Islet of Langerhans (tissue), 1 donor: ENCODE data around the gene RIPOR3.
"Not testable (repeated sequence)": the region's sequence is repeated elsewhere in the genome, so short reads cannot be mapped to it uniquely, and the experiment has no call there.

ENCODE experiments used
- FAIRE-seq: peaks from one replicate; lab custom pipeline; 2011; peaks lifted over from hg19 to GRCh38; lab: Jason Lieb, UNC

The RIPOR3 gene

DNA sequence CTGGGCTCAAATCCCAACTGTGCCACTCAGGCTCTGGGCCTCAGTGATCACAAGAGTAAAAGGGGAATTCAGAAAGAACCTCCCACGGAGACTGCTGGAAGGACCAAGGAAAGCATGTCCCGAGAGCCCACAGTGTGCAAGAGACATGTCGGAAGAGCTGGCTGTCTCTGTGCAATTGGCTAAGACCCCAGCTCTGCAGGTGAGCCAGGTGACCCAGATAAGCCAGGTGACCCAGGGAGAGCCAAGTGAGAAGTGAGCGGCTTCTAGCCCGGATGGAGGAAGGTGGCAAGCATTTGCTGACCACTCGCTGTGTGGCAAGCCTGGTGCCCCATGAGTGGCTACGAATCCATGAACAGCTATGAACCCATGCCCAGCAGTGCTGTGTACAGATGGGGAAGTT lies 59.1 kb downstream of the RIPOR3 start:
- FAIRE-seq: no peak

DNA sequence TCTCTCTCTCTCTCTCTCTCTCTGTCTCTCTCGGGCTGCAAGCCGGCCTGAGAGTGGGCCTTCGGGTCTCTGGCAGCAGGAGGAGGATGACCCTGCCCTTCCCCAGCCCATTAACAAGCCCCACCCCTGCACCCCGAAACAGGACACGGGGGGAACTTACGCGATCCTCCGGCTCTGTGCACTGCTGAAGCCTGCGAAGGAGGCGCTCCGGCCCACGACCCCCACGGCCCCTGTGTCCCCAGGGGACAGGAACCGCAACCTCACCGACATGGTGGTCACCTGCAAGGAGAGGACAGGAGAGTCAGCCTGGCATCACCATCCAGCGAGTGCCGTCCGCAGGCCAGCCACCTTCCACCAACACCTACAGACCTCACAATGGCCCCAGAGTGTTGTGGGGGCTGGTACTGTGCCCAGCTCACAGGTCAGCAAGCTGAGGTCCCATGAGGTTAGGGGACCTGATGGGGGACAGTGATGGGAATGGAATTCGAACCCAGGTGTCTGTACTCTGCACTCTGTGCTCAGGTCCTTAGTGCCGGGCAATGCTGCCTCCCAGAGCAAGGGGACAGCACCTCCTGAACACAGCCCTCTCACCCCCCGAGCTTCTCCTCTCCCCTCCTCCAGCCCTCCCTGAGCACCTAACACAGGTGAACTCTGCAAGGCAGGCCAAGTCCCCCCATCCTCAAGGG lies 60.6 kb downstream of the RIPOR3 start:
- no peak for FAIRE-seq

DNA sequence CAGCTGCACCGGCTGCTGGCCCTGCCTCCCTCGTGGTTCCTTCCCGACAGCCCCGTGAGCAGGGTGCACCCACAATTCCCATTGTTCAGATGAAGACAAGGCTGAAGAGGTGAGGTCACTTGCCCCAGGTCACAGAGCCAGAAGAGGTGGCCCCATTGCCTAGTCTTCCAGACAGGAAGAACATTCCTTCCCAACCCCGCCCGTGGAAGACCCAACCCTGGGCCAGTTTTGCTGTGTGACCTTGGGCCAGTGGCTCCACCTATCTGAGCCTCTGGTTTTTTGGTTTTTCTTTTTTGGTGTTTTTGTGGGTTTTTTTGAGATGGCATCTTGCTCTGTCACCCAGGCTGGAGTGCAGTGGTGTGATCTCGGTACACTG lies 61.7 kb downstream of the RIPOR3 start:
- no peak for FAIRE-seq

DNA sequence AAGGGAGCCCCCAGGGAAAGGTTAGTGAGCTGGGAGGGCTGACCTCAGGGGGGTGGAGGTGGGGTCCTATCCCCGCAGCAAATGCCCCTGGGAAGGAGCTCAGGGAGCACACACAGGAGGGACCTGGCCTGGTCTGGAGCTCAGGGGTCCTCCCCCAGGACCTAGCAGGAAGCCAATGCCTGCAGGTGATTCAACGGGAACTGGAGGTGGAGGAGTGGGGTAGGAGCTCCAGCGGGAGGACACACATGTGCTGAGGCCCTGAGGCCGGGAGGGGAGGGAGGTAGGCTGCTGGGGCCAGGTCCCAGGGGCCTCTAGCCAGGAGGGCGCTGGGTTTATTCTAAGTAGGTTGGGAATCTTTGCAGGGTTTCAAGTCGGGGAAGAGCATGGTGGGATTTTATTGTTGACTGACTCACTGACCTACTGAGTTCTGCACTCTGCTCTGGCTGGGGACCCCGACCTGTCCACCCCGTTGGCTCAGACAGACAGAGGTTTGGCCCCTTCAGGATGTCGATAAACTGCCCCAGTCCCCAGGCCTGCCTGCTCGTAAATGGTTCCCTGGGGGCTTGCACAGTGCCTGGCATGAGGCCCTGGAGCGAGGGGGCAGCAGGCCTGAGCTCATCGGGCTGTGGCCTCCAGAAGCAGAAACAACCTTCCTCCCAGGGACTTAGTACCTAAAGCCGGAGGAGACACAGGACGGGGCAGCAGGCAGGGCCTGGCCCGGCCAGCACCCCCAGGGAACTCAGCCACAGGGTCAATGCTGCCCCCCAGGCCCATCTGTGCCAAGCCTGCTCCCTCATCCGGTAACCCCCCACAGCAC lies 62.3 kb downstream of the RIPOR3 start:
- FAIRE-seq: no peak

DNA sequence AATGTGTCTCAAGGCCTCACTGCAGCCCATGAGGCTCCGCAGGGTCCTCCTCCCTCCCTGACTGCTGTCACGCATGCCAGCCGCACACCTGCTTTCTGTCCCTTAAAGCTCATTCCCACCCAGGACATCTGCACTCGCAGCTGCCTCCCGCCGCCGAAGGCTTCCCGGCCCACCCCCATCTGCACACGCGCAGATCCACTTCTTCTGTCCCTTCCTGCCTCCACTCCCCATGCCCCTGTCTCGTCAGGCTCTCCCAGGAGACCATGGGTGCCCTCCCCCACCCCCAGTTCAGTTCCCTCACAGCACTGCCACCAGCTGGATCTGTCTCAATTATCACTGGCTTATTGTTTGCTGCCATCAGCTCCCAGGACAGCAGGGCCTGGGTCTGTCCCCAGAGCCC lies 63.0 kb downstream of the RIPOR3 start:
- FAIRE-seq: no peak

DNA sequence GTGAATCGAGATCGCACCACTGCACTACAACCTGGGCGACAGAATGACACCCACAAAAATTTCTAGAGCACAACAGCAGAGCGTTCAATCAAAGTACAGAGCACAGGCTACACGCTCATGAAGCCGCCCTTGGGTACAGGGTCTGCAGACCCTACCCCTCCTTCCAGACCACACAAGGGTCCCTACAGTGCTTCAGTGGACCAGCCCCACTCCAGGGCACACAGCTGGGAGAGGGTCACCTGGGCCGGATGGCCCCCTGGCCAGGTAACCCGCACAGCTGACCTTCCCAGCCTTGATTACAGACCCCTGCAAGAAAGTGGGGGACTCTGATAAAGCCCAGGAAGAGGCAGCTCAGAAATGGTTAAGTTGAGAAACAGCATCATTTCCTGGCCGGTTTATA lies 63.6 kb downstream of the RIPOR3 start:
- no peak for FAIRE-seq

DNA sequence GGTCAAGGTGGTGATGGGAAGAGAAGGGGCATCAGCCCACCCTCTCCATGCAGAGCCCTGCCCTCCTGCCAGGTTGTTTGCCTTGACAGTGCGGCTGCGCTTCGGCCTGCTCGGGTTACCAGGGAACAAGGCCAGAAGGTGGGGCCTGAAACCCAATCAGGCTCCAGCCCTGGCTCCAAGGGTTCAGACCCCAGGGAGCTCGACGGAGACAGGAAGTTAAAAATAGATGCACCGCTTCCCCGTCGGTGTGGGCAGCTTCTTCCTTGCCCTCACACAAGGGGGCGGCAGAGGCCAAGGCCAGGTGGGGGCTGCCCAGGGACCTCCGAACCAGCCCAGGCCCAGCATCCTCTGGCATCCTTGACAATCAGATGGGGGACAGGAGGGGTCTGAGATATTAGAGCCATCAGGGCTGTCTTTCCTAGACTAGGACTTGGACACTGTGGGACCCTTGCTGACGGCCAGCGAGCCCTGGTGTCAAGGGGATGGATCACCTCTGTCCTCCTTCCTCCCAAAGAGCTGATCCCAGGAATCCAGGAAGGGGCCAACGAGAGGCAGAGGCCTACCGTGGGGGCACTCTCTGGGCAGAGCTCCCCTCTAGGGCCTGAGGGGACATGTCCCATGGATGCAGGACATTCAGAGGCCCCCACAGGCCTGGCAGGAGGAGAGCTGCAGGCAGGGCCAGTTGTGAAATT lies 65.2 kb downstream of the RIPOR3 start:
- no peak for FAIRE-seq

DNA sequence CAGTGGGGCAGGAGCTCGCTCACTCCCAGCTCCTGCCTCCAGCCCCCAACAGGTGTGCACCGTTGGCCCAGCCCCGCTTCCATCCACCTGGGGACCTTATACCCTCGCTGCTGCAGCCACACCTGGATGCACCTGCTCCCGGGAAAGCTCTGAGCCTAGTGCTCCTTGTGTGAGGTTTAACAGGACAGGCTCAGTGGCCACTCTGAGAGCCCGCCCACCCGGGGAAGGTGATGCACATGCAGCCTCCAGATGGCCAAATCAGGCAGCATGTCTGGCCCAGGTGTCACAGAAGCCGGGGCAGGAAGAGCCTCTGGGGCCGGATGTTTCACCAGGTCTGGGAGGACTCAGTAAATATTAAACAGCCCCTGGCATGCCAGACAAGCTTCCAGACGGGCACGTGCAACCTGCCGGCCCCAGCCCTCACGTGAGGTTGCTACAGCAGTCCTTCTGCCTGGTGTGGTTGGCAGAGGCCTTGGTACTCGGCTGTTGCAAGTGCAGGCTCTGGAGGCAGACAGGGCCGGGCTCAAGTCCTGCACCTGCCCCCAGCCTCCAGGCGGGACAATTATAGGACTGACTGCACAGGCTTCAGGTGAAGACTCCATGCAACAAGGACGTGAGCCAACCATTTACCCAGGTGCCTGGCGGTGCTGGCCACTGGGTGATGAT lies 66.9 kb downstream of the RIPOR3 start:
- FAIRE-seq: no peak

DNA sequence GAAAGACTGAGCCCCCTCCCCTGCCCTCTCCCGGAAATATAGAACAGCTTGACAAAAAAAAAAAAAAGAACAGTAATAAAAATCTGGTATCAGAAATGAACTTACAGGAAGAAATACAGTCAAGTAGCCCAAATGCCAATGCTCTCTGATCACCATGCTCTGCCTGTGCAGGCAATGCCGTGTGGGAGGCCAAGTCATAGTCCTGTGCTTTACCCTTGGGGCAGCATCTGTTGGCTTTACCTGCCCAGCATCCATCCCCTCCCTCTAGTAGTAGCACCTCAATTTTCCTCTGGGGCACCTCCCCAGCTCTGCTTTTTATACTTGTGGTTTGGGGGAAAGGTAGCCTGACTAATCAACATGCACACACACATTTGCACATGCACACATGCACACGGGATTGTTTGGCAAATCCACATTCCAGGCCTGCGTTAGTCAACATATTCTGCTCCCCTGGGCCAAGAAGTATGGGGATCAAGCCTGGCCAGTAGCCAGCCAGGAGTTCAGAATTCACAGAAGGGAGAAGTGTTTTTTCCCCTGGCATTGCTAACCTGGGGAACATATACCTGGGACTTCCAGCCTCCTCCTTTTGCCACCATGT lies 70.2 kb downstream of the RIPOR3 start:
- no peak for FAIRE-seq

DNA sequence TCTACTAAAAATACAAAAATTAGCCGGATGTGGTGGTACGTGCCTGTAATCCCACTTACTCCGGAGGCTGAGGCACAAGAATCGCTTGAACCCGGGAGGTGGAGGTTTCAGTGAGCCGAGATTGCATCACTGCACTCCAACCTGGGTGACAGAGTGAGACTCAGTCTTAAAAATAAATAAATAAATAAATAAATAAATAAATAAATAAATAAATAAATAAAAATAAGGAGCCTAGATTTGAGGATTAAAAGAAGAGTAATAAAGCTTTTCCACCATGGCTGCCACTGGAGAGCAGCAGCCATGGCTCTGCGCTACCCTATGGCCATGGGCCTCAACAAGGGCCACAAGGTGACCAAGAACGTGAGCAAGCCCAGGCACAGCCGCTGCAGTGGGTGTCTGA lies 70.9 kb downstream of the RIPOR3 start:
- not testable (repeated sequence) for FAIRE-seq

DNA sequence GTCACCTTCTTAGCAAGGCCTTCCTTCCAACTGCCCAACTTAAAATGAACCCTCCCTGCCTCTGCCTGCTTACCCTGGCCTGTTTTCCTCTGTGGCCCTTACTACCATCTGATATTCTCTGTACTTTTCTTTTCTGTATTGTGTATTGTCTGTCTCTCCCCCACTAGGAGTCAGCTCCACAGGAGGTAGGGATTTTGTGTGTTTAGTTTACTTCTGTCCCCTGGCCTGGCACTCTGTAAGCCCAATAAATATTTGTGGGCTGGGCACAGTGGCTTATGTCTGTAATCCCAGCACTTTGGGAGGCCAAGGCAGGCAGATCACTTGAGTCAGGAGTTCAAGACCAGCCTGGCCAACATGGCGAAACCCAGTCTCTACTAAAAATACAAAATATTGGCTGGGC lies 72.8 kb downstream of the RIPOR3 start:
- no peak for FAIRE-seq

DNA sequence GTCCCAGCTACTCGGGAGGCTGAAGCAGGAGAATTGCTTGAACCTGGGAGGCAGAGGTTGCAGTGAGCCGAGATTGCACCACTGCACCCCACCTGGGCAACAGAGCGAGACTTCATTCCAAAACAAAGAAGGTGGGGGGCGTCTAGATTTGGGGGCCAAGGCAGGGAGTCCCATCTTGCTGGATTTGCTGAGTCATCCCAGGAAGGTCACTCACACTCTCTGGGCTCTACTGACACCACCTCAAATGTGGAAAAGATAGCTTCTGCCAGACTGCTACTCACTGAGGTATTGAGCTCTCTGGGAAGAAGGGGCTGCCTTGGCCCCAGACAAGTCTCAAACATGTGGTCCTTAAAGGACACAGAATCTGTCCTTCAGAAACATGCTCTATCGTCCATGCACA lies 74.3 kb downstream of the RIPOR3 start:
- no peak for FAIRE-seq

DNA sequence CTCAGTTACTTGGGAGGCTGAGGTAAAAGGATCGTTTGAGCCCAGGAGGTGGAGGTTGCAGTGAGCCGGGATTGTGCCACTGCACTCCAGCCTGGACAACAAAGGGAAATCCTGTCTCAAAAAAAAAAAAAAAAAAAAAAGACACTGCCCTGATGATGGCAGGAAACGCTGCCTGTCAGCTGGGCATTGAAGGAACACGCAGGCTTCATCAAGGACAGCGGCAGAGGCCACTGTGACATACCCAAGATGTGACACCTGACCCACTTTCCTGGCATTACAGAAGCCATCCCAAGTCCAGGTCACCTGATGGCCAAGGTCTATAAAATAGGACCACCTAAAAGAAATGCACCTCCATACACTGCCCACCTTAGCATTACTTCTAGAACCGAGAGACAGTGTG lies 75.9 kb downstream of the RIPOR3 start:
- no peak for FAIRE-seq

DNA sequence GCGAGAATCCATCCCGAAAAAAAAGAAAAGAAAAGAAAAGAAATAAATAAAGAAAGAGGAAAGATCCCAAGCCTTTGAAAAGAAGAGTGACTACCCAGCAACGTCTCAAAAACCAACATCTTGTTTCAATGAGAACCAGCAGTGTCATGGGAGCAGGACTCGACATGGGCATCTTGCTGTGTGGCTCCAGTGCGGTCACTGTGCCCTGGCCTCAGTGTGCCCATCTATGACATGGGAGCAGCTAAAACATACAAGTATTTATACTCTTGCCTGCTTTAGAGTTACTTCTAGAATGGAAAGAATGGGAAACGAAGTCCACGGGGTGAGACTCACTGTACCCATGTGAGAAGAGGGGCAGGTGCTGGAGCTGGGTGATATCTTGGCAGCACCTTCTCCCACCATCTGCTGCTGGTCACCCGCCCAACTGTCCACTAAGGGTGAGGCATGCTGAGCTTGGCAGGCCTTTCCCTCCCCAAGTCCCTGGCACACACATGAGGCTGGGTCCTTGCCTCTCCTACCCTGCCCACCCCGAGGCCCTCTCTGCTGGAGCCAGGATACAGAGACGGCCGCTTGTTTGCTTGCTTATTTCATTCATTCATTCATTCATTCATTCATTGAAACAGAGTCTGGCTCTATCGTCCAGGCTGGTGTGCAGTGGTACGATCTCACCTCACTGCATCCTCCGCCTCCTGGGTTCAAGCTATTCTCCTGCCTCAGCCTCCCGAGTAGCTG lies 77.7 kb downstream of the RIPOR3 start:
- FAIRE-seq: no peak

DNA sequence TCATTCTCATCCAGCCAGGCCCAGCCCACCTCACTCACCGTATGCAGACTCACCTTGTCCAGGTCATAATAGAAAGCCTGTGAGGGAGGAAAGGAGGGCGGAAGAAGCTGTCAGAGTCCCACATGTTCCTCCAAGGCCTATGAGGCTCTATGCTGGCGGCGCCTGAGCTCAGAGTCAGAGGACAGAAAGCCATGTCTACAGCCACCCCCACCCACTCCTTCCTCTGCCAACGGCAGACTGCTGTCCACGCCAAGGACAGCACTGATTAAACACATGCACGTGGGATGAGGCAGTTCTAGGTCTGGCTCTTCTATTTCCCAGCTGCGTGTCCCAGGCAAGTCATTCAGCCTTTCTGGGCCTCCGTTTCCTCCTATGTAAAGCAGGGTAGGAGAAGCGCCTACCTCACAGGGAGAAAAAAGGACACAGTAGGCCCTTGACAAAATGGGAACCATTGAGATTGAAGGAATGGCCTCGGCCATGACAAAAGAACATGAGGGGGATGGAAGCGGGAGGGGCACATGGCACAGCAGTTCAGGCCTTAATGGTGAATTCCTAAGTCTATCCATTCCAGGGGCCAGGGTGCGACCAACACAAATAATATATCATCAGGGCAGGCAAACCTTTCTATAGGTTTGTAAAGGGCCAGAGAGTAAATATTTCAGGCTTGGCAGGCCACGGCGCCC lies 80.1 kb downstream of the RIPOR3 start:
- FAIRE-seq: no peak

DNA sequence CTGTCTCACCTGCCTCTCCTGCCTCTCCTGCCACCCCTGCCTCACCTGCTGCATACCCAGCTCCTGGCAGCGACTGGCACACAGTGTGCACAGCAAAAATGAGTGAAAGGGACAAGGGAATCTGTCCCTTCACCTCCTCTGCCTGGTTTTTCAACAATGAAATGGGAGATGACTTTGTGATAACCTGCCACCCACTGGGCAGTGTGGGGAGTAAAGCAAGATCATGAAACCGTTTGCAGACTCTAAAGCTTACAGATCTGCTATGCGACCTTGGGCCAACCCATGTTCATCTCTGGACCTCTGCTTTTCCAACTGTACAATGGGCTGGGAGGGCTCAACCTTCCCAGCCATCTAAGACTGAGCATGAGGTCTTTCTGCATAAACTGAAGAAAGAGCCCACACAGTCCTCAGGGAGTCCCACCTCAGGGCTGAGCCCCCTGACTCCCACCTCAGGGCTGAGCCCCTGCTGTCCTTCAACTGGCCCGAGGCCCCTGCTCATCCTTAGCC lies 81.1 kb downstream of the RIPOR3 start:
- FAIRE-seq: no peak

DNA sequence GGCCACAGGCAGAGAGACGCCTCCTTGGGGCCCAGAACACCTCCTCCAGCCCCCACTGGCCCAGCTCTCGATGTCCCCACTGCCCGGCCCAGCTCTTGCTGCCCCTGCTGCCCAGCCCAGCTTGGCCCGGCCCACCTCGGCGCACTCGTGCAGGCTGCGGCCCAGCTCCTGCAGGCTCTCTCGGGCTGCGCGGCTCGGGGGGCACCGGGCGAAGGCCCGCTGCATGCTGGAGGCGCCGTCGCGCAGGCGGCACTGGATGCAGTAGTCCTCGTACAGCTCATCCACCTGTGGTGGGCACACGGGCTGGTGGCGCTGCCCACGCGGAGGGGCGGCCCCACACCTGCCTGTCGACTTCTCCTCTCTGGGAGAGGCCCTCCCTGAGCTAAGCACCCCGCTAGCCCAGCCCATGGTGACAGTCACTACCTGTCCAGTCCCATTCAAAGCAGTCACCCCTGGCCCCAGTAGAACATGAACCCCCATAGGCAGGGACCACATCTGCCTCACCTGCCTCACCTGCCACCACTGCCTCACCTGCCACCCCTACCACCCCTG lies 81.8 kb downstream of the RIPOR3 start:
- no peak for FAIRE-seq

DNA sequence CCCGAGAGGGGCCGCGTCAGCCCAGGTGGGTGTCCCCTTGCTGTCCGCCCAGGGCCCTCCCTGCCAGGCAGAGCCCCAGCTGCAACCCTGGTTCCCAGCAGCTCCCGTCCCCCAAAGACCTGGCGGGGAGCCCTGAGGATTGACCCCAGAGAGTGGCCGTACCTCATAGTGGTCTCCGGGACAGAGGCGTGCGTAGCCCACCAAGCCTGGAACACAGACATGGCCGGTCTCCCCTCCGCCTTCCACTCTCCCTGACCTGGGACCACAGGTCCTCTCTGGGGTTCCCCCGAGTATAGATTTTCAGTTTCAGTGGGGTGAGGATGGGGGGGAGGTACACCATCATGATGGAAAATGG lies 82.6 kb downstream of the RIPOR3 start:
- FAIRE-seq: no peak

DNA sequence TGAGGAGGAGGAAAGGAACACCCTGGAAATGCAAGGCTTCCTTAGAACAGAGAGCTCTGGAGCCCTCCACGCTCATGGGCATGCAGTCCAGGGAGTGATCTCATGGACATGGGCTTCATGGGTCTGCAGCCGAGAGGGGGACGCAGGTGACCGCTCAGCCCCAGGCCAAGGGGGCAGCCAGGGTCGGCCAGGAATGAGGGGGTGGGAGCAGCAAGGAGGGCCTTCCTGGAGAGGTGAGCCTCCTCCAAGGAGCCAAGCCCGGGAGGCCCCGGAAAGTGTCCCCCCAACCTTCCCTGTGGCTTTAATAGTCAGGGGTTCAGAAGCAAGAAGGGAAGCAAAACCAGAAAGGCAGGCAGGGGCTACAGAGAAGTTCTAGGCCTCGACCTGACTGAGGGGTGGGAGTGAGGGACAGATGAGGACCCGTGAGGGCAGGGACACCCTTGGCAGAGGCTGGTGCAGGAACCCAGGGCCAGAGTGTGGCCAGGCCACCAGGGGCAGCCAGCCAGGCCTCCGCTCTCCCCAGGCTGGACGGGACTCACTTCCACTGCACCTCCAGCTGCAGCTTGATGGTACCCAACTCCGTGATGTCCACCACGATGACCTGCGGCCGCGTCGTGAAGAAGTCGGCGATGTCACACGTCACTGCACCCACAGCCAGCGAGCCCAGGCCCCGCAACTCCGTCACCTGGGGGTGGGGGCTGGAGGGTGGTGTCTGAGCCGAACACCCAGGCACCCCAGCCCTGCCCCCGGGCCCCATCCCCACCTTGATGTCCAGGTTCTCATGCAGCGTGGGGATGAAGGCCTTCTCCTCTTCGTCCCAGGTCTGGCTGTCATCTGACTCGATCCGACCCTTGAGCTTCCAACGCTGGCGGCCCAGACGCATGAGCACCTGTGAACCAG lies 83.2 kb downstream of the RIPOR3 start:
- no peak for FAIRE-seq

DNA sequence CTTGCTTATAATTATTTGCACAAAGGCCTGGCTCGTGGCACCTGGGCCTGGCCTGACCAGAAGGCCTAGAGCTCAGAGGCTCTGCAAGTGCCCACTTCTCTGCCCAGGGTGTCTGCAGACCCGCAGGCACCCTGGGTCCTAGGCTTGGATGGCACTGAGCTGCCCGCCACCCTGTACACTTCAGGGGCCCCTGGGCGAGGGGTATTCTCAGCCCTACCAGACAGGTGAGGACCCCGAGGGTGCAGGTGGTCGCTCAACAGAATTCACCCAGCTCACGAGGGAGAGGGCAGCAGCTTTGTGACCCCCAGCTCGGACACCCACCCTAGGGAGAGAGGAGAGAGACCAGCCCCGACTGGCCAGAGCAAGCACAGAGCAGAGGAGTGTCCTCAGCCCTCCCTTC lies 83.9 kb downstream of the RIPOR3 start:
- no peak for FAIRE-seq
